Tibial artery (tissue), 4 donors: ENCODE data around the gene CMTM2.
"Not testable (repeated sequence)": the region's sequence is repeated elsewhere in the genome, so short reads cannot be mapped to it uniquely, and the experiment has no call there.

Experiments used
- DNase-seq, 2 donors: peaks; one replicate each; pipeline ENCODE4 v3.0.0-alpha.2; 2019
- H3K27ac ChIP-seq, 2 donors: fragments of 200-600 bp; sonication (generic) in 1 of 2; 1 replicate in 1 of 2; 2 replicates in 1 of 2; pipeline ENCODE4 v1.5.1; 2018 to 2019; ENCODE audit warnings: mild to moderate bottlenecking in 1 of 2
- H3K27me3 ChIP-seq, 2 donors: fragments of 200-600 bp; sonication (generic) in 1 of 2; one replicate each; pipeline versions ENCODE4 v1.5.1 to v1.6.0; 2016 to 2019
- H3K36me3 ChIP-seq, 3 donors: fragments of 200-600 bp; sonication (generic) in 2 of 3; one replicate each; pipeline ENCODE4 v1.5.1; 2016 to 2019; ENCODE audit warnings: mild to moderate bottlenecking in 2 of 3
- H3K4me1 ChIP-seq, 4 donors: fragments of 200-600 bp; sonication (generic) in 2 of 4; 1 replicate in 3 of 4; 2 replicates in 1 of 4; pipeline ENCODE4 v1.5.1; 2016 to 2019
- H3K4me3 ChIP-seq, 2 donors: fragments of 200-600 bp; sonication (generic) in 1 of 2; 1 replicate in 1 of 2; 2 replicates in 1 of 2; pipeline ENCODE4 v1.5.1; 2018 to 2019; ENCODE audit warnings: mild to moderate bottlenecking in 2 of 2
- H3K9me3 ChIP-seq, 3 donors: fragments of 200-600 bp; sonication (generic) in 1 of 3; one replicate each; pipeline ENCODE4 v1.5.1; 2016 to 2019
- CTCF ChIP-seq, 2 experiments: fragments of 200-600 bp in 1 of 2; fragments of 450-650 bp in 1 of 2; IDR thresholded peaks; one replicate each; pipeline ENCODE4 v1.5.1; 2017 to 2019; ENCODE audit warnings: antibody characterized with exemption in 2 of 2, mild to moderate bottlenecking in 1 of 2, moderate library complexity in 1 of 2
- intact Hi-C: fragments of 100-400 bp; cut with DNase I; formaldehyde crosslinking; loops from one replicate; pipeline ENCODE4 v1.15.0; 2023; ENCODE audit warnings: low total_unique reads

Gene CMTM2

GRCh38 chr16:66563574-66564334 lies 15.5 kb upstream of the CMTM2 start:
- peaks cover 0 to 4% (median 0%) of the 10 kb centered on the region in 4 donors for H3K4me1 ChIP-seq
- DNase-seq = no peak
- H3K9me3 ChIP-seq = no peaks in the 10 kb centered on the region
- no peak overlapping the region for H3K27ac ChIP-seq
- intact Hi-C loops = no loop called here
- no peak for TF ChIP-seq CTCF (IDR thresholded peaks at IDR 0.05)
- peaks cover 12 to 44% (median 21%) of the 10 kb centered on the region in 3 donors for H3K36me3 ChIP-seq
- H3K27me3 ChIP-seq = no peaks in the 10 kb centered on the region
- H3K4me3 ChIP-seq = no peak overlapping the region

- Histone ChIP-seq H3K27ac (no peak within 1 kb of the TSS), H3K27me3 (no peaks in the 10 kb centered on the region), H3K4me3 (no peak within 1 kb of the TSS), H3K36me3 (peaks cover 12 to 37% (median 21%) of the 10 kb centered on the region in 3 donors), H3K9me3 (no peaks in the 10 kb centered on the region), H3K4me1 (peaks cover 0 to 16% (median 0%) of the 10 kb centered on the region in 4 donors)
- DNase-seq = no peak
- intact Hi-C loops = no loop called here
- TF ChIP-seq CTCF (IDR thresholded peaks at IDR 0.05) = no peak
Observed at GRCh38 chr16:66566051-66566901, 13.0 kb upstream of the CMTM2 start, which contains the start of gene CMTM1. TSS of gene CMTM1 (plus strand) at chr16:66566439. CDS start at chr16:66566514, 75 bp downstream.

- H3K4me1 ChIP-seq = peaks cover 0 to 16% (median 0%) of the 10 kb centered on the region in 4 donors
- H3K4me3 ChIP-seq, H3K27me3 ChIP-seq, DNase-seq, H3K9me3 ChIP-seq, intact Hi-C loops, H3K27ac ChIP-seq: not testable (repeated sequence)
- peaks cover 12 to 37% (median 21%) of the 10 kb centered on the region in 3 donors for H3K36me3 ChIP-seq
Observed at GRCh38 chr16:66567270-66567669, 12.0 kb upstream of the CMTM2 start.

- Histone ChIP-seq H3K36me3 (peaks cover 12 to 32% (median 21%) of the 10 kb centered on the region in 3 donors), H3K27me3 (no peaks in the 10 kb centered on the region), H3K4me1 (peaks cover 0 to 16% (median 0%) of the 10 kb centered on the region in 4 donors), H3K4me3 (no peak overlapping the region), H3K27ac (no peak overlapping the region), H3K9me3 (no peaks in the 10 kb centered on the region)
- no peak for TF ChIP-seq CTCF (IDR thresholded peaks at IDR 0.05)
- intact Hi-C loops = no loop called here
- DNase-seq = no peak
Observed at GRCh38 chr16:66568355-66568754, 10.9 kb upstream of the CMTM2 start.

GRCh38 chr16:66569131-66569530 lies 10.1 kb upstream of the CMTM2 start:
- no peaks in the 10 kb centered on the region for H3K9me3 ChIP-seq
- DNase-seq = no peak
- TF ChIP-seq CTCF (IDR thresholded peaks at IDR 0.05) = no peak
- no peak overlapping the region for H3K27ac ChIP-seq
- H3K4me3 ChIP-seq = no peak overlapping the region
- peaks cover 12 to 24% (median 21%) of the 10 kb centered on the region in 3 donors for H3K36me3 ChIP-seq
- H3K27me3 ChIP-seq = no peaks in the 10 kb centered on the region
- H3K4me1 ChIP-seq = peaks cover 0 to 16% (median 0%) of the 10 kb centered on the region in 4 donors
- intact Hi-C loops = no loop called here
